Uterus (tissue), 4 donors: ENCODE data around the gene ZSWIM6. TPM values are rescaled to one million over a fixed set of nuclear protein-coding genes. Genes with fewer than 3 reads are reported as not detected.
A peak's percentile ranks its signal among the peaks of the same experiment; 100 is the strongest.
"Not testable (repeated sequence)": the region's sequence is repeated elsewhere in the genome, so short reads cannot be mapped to it uniquely, and the experiment has no call there.

Experiments used
- DNase-seq, 2 donors: peaks; one replicate each; pipeline ENCODE4 v3.0.0-alpha.2; 2019 to 2020
- H3K27ac ChIP-seq, 2 donors: fragments of 200-600 bp; sonication (generic); 1 replicate in 1 of 2; 2 replicates in 1 of 2; pipeline ENCODE4 v1.5.1; 2016 to 2018
- H3K27me3 ChIP-seq, 2 donors: fragments of 200-600 bp; sonication (generic); one replicate each; pipeline ENCODE4 v1.5.1; 2018 to 2019; ENCODE audit warnings: control low read depth in 1 of 2
- H3K36me3 ChIP-seq, 2 donors: fragments of 200-600 bp; sonication (generic); one replicate each; pipeline ENCODE4 v1.5.1; 2019; ENCODE audit warnings: control low read depth in 1 of 2
- H3K4me1 ChIP-seq, 2 donors: fragments of 200-600 bp; sonication (generic); one replicate each; pipeline ENCODE4 v1.5.1; 2018 to 2019; ENCODE audit warnings: control low read depth in 1 of 2
- H3K4me3 ChIP-seq, 2 donors: fragments of 200-600 bp; sonication (generic); 1 replicate in 1 of 2; 2 replicates in 1 of 2; pipeline ENCODE4 v1.5.1; 2018 to 2019; ENCODE audit warnings: mild to moderate bottlenecking in 1 of 2
- H3K9me3 ChIP-seq, 2 donors: fragments of 200-600 bp; sonication (generic); one replicate each; pipeline ENCODE4 v1.5.1; 2019; ENCODE audit warnings: control low read depth in 1 of 2
- CTCF ChIP-seq, 4 experiments: fragments of 200-600 bp in 2 of 4; fragments of 450-650 bp in 2 of 4; sonication (generic) in 2 of 4; IDR thresholded peaks; one replicate each; pipeline ENCODE4 v1.5.1; 2016 to 2019; ENCODE audit warnings: antibody characterized with exemption in 4 of 4, mild to moderate bottlenecking in 2 of 4, moderate library complexity in 1 of 4
- POLR2A ChIP-seq, 2 donors: fragments of 450-650 bp; IDR thresholded peaks; one replicate each; pipeline ENCODE4 v1.6.1; 2016; ENCODE audit warnings: antibody characterized with exemption in 2 of 2, mild to moderate bottlenecking in 1 of 2, moderate library complexity in 1 of 2
- intact Hi-C: fragments of 100-400 bp; cut with DNase I; formaldehyde crosslinking; loops from one replicate; pipeline ENCODE4 v1.15.1; 2023; ENCODE audit warnings: low total_unique reads
- total RNA-seq, 4 donors: library from RNA; depleted of rRNA in 3 of 4; stranded (reverse); fragments of >200 nt in 3 of 4; gene quantifications; one replicate each; pipeline versions ENCODE4 v1.1.0 to v1.2.4, GENCODE V29; 2014 to 2023
- donor health status: DM: yes; HTN: yes; CAD: no.

The ZSWIM6 gene
- total RNA-seq, 4 donors from 2014 or later, result 4.1 to 14.8 (median 11.1) TPM

- peak; percentile 98 to 99 for DNase-seq
- intact Hi-C loops, result no loop called here
- no peaks in the 10 kb centered on the region for H3K36me3 ChIP-seq
- TF ChIP-seq CTCF (IDR thresholded peaks at IDR 0.05) (no peak), POLR2A (IDR thresholded peaks at IDR 0.05) (no peak)
- peak overlapping the region; percentile 47 to 57 for H3K27ac ChIP-seq
- no peaks in the 10 kb centered on the region for H3K27me3 ChIP-seq
- no peaks in the 10 kb centered on the region for H3K9me3 ChIP-seq
- H3K4me3 ChIP-seq, result peak overlapping the region in 1 of 2 donors; percentile 8
- peaks cover 0 to 5% of the 10 kb centered on the region in 2 donors for H3K4me1 ChIP-seq
These were observed 76.6 kb downstream of the ZSWIM6 start for GRCh38 chr5:61408476-61409168.

- H3K4me1 ChIP-seq, result peaks cover 0 to 5% of the 10 kb centered on the region in 2 donors
- intact Hi-C loops, result no loop called here
- no peak overlapping the region for H3K4me3 ChIP-seq
These were observed 77.5 kb downstream of the ZSWIM6 start for GRCh38 chr5:61409568-61409967.

GRCh38 chr5:61410811-61411210 is 78.8 kb downstream of the ZSWIM6 start:
- Histone ChIP-seq H3K36me3 (no peaks in the 10 kb centered on the region), H3K27ac (no peak overlapping the region), H3K27me3 (no peaks in the 10 kb centered on the region), H3K4me3 (no peak overlapping the region), H3K4me1 (peaks cover 0 to 5% of the 10 kb centered on the region in 2 donors), H3K9me3 (no peaks in the 10 kb centered on the region)
- intact Hi-C loops, result no loop called here
- TF ChIP-seq POLR2A (IDR thresholded peaks at IDR 0.05) (no peak), CTCF (IDR thresholded peaks at IDR 0.05) (no peak)
- no peak for DNase-seq

More at GRCh38 chr5:61409568-61409967, 77.5 kb downstream of the ZSWIM6 start:
- TF ChIP-seq CTCF (IDR thresholded peaks at IDR 0.05) (no peak), POLR2A (IDR thresholded peaks at IDR 0.05) (no peak)
- DNase-seq, result no peak
- no peaks in the 10 kb centered on the region for H3K36me3 ChIP-seq
- H3K27me3 ChIP-seq, result no peaks in the 10 kb centered on the region
- no peaks in the 10 kb centered on the region for H3K9me3 ChIP-seq
- peak overlapping the region; percentile 47 to 57 for H3K27ac ChIP-seq

GRCh38 chr5:61412361-61412760 is 80.3 kb downstream of the ZSWIM6 start:
- DNase-seq, result no peak
- TF ChIP-seq CTCF (IDR thresholded peaks at IDR 0.05) (no peak), POLR2A (IDR thresholded peaks at IDR 0.05) (no peak)
- H3K27me3 ChIP-seq, result no peaks in the 10 kb centered on the region
- intact Hi-C loops, result no loop called here
- no peaks in the 10 kb centered on the region for H3K9me3 ChIP-seq
- no peaks in the 10 kb centered on the region for H3K36me3 ChIP-seq
- no peak overlapping the region for H3K27ac ChIP-seq
- peaks cover 0 to 5% of the 10 kb centered on the region in 2 donors for H3K4me1 ChIP-seq
- no peak overlapping the region for H3K4me3 ChIP-seq

GRCh38 chr5:61413205-61413604 is 81.1 kb downstream of the ZSWIM6 start:
- H3K4me3 ChIP-seq, H3K27me3 ChIP-seq, H3K4me1 ChIP-seq, H3K27ac ChIP-seq, H3K9me3 ChIP-seq, DNase-seq, H3K36me3 ChIP-seq, intact Hi-C loops: not testable (repeated sequence)
